ENCODE data around the gene VPS26C.

- no peak for TF ChIP-seq CTCF (IDR thresholded peaks at IDR 0.05)
- TF ChIP-seq EP300 (IDR thresholded peaks at IDR 0.05), result no peak
- no peak for TF ChIP-seq POLR2AphosphoS5 (IDR thresholded peaks at IDR 0.05)
- TF ChIP-seq POLR2A (IDR thresholded peaks at IDR 0.05), result no peak
These were observed 86.1 kb downstream of the VPS26C start for GRCh38 chr21:37181059-37181458.

Data from stomach (tissue), 4 donors.